Cardiac septum (tissue), 1 donor: ENCODE data around the gene LTBR. TPM values are rescaled to one million over a fixed set of nuclear protein-coding genes. Genes with fewer than 3 reads are reported as not detected.
A peak's percentile ranks its signal among the peaks of the same experiment; 100 is the strongest.

Experiments
- DNase-seq: peaks from one replicate; pipeline ENCODE4 v3.0.0-alpha.2; 2020; ENCODE audit warnings: low spot score
- intact Hi-C: fragments of 100-400 bp; cut with DNase I; formaldehyde crosslinking; loops from one replicate; pipeline ENCODE4 v1.14.0; 2022
- total RNA-seq: library from RNA; stranded (reverse); fragmentation: NEBNext Ultra II Directional; extraction: Animal tissue kit (Norgen Biotek cat#: 25700); gene quantifications from one replicate; pipeline ENCODE4 v1.2.1, GENCODE V29; 2021
- donor health status: DM: no; HTN: no; CAD: no.

Gene LTBR
- total RNA-seq, 1 donor from 2014 or later = 29.4 TPM

- intact Hi-C loops = no loop called here
- peak; percentile 90 for DNase-seq
Observed at GRCh38 chr12:6345319-6346091, 38.5 kb upstream of the LTBR start.

GRCh38 chr12:6346235-6346832, 37.6 kb upstream of the LTBR start:
- no peak for DNase-seq
- intact Hi-C loops = no loop called here

- intact Hi-C loops = no loop called here
Observed at GRCh38 chr12:6346942-6347341, 37.0 kb upstream of the LTBR start.

GRCh38 chr12:6347367-6348338, 36.3 kb upstream of the LTBR start:
- intact Hi-C loops = no loop called here
- DNase-seq = no peak

More at GRCh38 chr12:6346942-6347341, 37.0 kb upstream of the LTBR start:
- DNase-seq = no peak

GRCh38 chr12:6351622-6352021, 32.3 kb upstream of the LTBR start:
- intact Hi-C loops = no loop called here
- DNase-seq = no peak

- intact Hi-C loops = no loop called here
- no peak for DNase-seq
Observed at GRCh38 chr12:6352193-6353173, 31.5 kb upstream of the LTBR start.

GRCh38 chr12:6354495-6355393, 29.2 kb upstream of the LTBR start:
- DNase-seq = no peak
- intact Hi-C loops = no loop called here

GRCh38 chr12:6355491-6356373, 28.2 kb upstream of the LTBR start:
- no peak for DNase-seq
- intact Hi-C loops = no loop called here

- DNase-seq = no peak
- intact Hi-C loops = no loop called here
Observed at GRCh38 chr12:6356374-6356820, 27.6 kb upstream of the LTBR start.

- DNase-seq = no peak
- intact Hi-C loops = no loop called here
Observed at GRCh38 chr12:6358881-6359280, 25.1 kb upstream of the LTBR start.

- intact Hi-C loops = no loop called here
- DNase-seq = no peak
Observed at GRCh38 chr12:6360080-6360571, 23.8 kb upstream of the LTBR start.

GRCh38 chr12:6360578-6361490, 23.1 kb upstream of the LTBR start:
- DNase-seq = no peak

GRCh38 chr12:6361834-6362233, 22.1 kb upstream of the LTBR start:
- intact Hi-C loops = no loop called here
- no peak for DNase-seq

More at GRCh38 chr12:6360578-6361490, 23.1 kb upstream of the LTBR start:
- intact Hi-C loops = no loop called here

GRCh38 chr12:6362403-6362802, 21.6 kb upstream of the LTBR start:
- no peak for DNase-seq
- intact Hi-C loops = no loop called here

- no peak for DNase-seq
- intact Hi-C loops = no loop called here
Observed at GRCh38 chr12:6363010-6363329, 21.0 kb upstream of the LTBR start.
